A549 (cell line): Measurements from ENCODE around the gene SNRNP25. TPM values are rescaled to one million over a fixed set of nuclear protein-coding genes. Genes with fewer than 3 reads are reported as not detected.

Experiments used
- ATAC-seq, 2 experiments: fragments of 200-7000 bp in 1 of 2; fragments of >200 bp in 1 of 2; cut with Nextera tagmentation in 1 of 2; cut with Tn5 transposase in 1 of 2; 3 replicates each; pipeline versions ENCODE4 v1.8.0 to v1.9.1; 2018 to 2020; ENCODE audit warnings: mild to moderate bottlenecking in 1 of 2, moderate library complexity in 1 of 2
- CTCF ChIA-PET: fragments of 300-600 bp; sonication (Branson Sonifier 250); formaldehyde crosslinking; extraction: SDS; loops from one replicate; lab custom pipeline; 2021; ENCODE audit warnings: antibody characterized with exemption, inconsistent platforms; lab: Yijun Ruan, JAX
- POLR2A ChIA-PET: fragments of 350-600 bp; formaldehyde crosslinking; extraction: SDS; loops from one replicate; lab custom pipeline; 2021; ENCODE audit warnings: antibody characterized with exemption, inconsistent platforms; lab: Yijun Ruan, JAX
- DNase-seq, 2 experiments: peaks; one replicate each; pipeline versions ENCODE4 v3.0.0 to v3.0.0-alpha.2; 2011 to 2016; ENCODE audit warnings: low read depth in 1 of 2, low spot score in 1 of 2
- FAIRE-seq: peaks from 2 replicates; lab custom pipeline; 2011; peaks lifted over from hg19 to GRCh38; lab: Jason Lieb, UNC
- H3K27ac ChIP-seq, 2 experiments: fragments of >200 bp; sonication (Bioruptor Twin); formaldehyde crosslinking; 3 replicates each; pipeline ENCODE4 v1.5.1; 2016 to 2017
- H3K4me1 ChIP-seq: fragments of >200 bp; sonication (Bioruptor Twin); formaldehyde crosslinking; 3 replicates; pipeline ENCODE4 v1.6.1; 2016
- H3K4me2 ChIP-seq: fragments of >200 bp; sonication (Bioruptor Twin); formaldehyde crosslinking; 3 replicates; pipeline ENCODE4 v1.6.1; 2016
- H3K4me3 ChIP-seq: fragments of >200 bp; sonication (Bioruptor Twin); formaldehyde crosslinking; 3 replicates; pipeline ENCODE4 v1.5.1; 2016
- H3K9me3 ChIP-seq: fragments of >200 bp; sonication (Bioruptor Twin); formaldehyde crosslinking; 3 replicates; pipeline ENCODE4 v1.6.1; 2016
- ATOH8 ChIP-seq: fragments of 250-450 bp; sonication (Bioruptor Pico); IDR thresholded peaks from 2 replicates; pipeline ENCODE4 v1.5.0; 2020; ENCODE audit warnings: low read depth, mild to moderate bottlenecking, moderate library complexity
- CBX2 ChIP-seq: fragments of 200-600 bp; sonication (generic); IDR thresholded peaks from 2 replicates; pipeline ENCODE4 v1.6.1; 2016; ENCODE audit warnings: low read depth, mild to moderate bottlenecking, borderline replicate concordance
- CBX8 ChIP-seq: fragments of 200-600 bp; sonication (generic); IDR thresholded peaks from 2 replicates; pipeline ENCODE4 v1.6.1; 2016
- CEBPB ChIP-seq, 2 experiments: fragments of >200 bp in 1 of 2; sonication (Bioruptor Twin) in 1 of 2; formaldehyde crosslinking in 1 of 2; IDR thresholded peaks; 2 replicates each; pipeline ENCODE4 v1.6.1; 2012 to 2016
- E2F6 ChIP-seq: IDR thresholded peaks from 2 replicates; pipeline ENCODE4 v1.6.1; 2012; ENCODE audit warnings: low read depth, borderline replicate concordance
- ELK1 ChIP-seq: fragments of 150-350 bp; IDR thresholded peaks from 2 replicates; pipeline ENCODE4 v1.6.1; 2014; ENCODE audit warnings: low read depth, mild to moderate bottlenecking, low read length
- ESRRA ChIP-seq: fragments of 150-350 bp; IDR thresholded peaks from 2 replicates; pipeline ENCODE4 v1.6.1; 2014; ENCODE audit warnings: mild to moderate bottlenecking, low read length, borderline replicate concordance
- GATA3 ChIP-seq: IDR thresholded peaks from 2 replicates; pipeline ENCODE4 v1.6.1; 2012; ENCODE audit warnings: borderline replicate concordance
- HOXB5 ChIP-seq: fragments of 250-450 bp; sonication (Bioruptor Pico); IDR thresholded peaks from 2 replicates; pipeline ENCODE4 v1.5.0; 2020; ENCODE audit warnings: mild to moderate bottlenecking, moderate library complexity
- JUN ChIP-seq, 2 experiments: fragments of >200 bp; sonication (Bioruptor Twin); formaldehyde crosslinking; IDR thresholded peaks; 2 replicates in 1 of 2; 3 replicates in 1 of 2; pipeline ENCODE4 v1.6.1; 2016 to 2017
- JUNB ChIP-seq: fragments of >200 bp; sonication (Bioruptor Twin); formaldehyde crosslinking; IDR thresholded peaks from 2 replicates; pipeline ENCODE4 v1.6.1; 2016
- PBX3 ChIP-seq: IDR thresholded peaks from 2 replicates; pipeline ENCODE4 v1.6.1; 2012
- POLR2AphosphoS2 ChIP-seq: conservative IDR thresholded peaks from 2 replicates; pipeline ENCODE4 v1.6.1; 2012; ENCODE audit warnings: low read length, improper control_type of control experiment, inconsistent platforms
- REST ChIP-seq: fragments of 200-600 bp; sonication (generic); IDR thresholded peaks from 2 replicates; pipeline ENCODE4 v1.6.1; 2016; ENCODE audit warnings: antibody characterized with exemption, mild to moderate bottlenecking, moderate library complexity
- SMC3 ChIP-seq: fragments of >200 bp; sonication (Bioruptor Twin); formaldehyde crosslinking; IDR thresholded peaks from 3 replicates; pipeline ENCODE4 v1.6.1; 2018; ENCODE audit warnings: inconsistent platforms
- TFCP2L1 ChIP-seq: fragments of 250-450 bp; sonication (Bioruptor Pico); IDR thresholded peaks from 2 replicates; pipeline ENCODE4 v1.5.0; 2021; ENCODE audit warnings: mild to moderate bottlenecking
- TP53 ChIP-seq: fragments of 250-450 bp; sonication (Bioruptor Pico); IDR thresholded peaks from 2 replicates; pipeline ENCODE4 v1.5.0; 2021; ENCODE audit warnings: mild to moderate bottlenecking, moderate library complexity
- ZFP36 ChIP-seq: fragments of 450-650 bp; IDR thresholded peaks from 2 replicates; pipeline ENCODE4 v1.6.1; 2014; ENCODE audit warnings: borderline replicate concordance; ENCODE audit not compliant: partially characterized antibody
- WGBS: methylation state at CpG from one replicate; pipeline ENCODE4 v1.1.6; 2017; ENCODE audit errors: missing lambda C conversion rate; 5-methylcytosine and 5-hydroxymethylcytosine counted together
- polyA plus RNA-seq, 4 experiments: library from polyadenylated mRNA; depleted of rRNA in 3 of 4; stranded (reverse); fragments of >200 nt; fragmentation: RNase III in 1 of 4; extraction: RNeasy Plus Mini Kit Qiagen cat#74134 plus additional on column Dnase treatment in 1 of 4; gene quantifications; 2 replicates in 3 of 4; 3 replicates in 1 of 4; pipeline ENCODE4 v1.2.3, GENCODE V29; 2011 to 2017

The SNRNP25 gene
- polyA plus RNA-seq, 2 of the 4 experiments (the other 2 are of a cell fraction): 45.0 to 82.2 TPM

- no peak for DNase-seq
- WGBS: 93% methylated on average over 11 of the region's 11 CpGs
Observed at GRCh38 chr16:42069-42457, 11.6 kb upstream of the SNRNP25 start.

GRCh38 chr16:42691-43090 is 10.9 kb upstream of the SNRNP25 start:
- ATAC-seq (no peak), FAIRE-seq (no peak), DNase-seq (no peak)
- H3K4me1 ChIP-seq: peaks cover 16% of the 10 kb centered on the region; the same call in 2 of the 3 replicates
- TF ChIP-seq SMC3 (no peak), POLR2AphosphoS2 (no peak), E2F6 (no peak), PBX3 (no peak), ELK1 (no peak)
- WGBS: 89% methylated on average over 4 of the region's 4 CpGs
- no peak overlapping the region for H3K27ac ChIP-seq
- ChIA-PET CTCF (interaction anchor here (1.2 to 3.0 kb wide), 3 partner anchors 20 to 319 kb away, joined by 3 to 16 read pairs (median 4); no protein-coding TSS in a partner anchor), POLR2A (no interaction called here)
- no peaks in the 10 kb centered on the region for H3K9me3 ChIP-seq
- H3K4me2 ChIP-seq: no peak overlapping the region
- H3K4me3 ChIP-seq: no peak overlapping the region

More at GRCh38 chr16:42069-42457, 11.6 kb upstream of the SNRNP25 start:
- Histone ChIP-seq H3K4me2 (no peak overlapping the region), H3K27ac (no peak overlapping the region), H3K4me1 (peaks cover 16% of the 10 kb centered on the region; the same call in 2 of the 3 replicates), H3K9me3 (no peaks in the 10 kb centered on the region), H3K4me3 (no peak overlapping the region)
- ATAC-seq: no peak
- POLR2A ChIA-PET: no interaction called here
- CTCF ChIA-PET: interaction anchor here (1.2 to 3.0 kb wide), 3 partner anchors 21 to 320 kb away, joined by 3 to 16 read pairs (median 4); no protein-coding TSS in a partner anchor
- no peak for FAIRE-seq
- TF ChIP-seq REST: no peak
- TF ChIP-seq TFCP2L1 (CRISPR knock-in tag): no peak
- TF ChIP-seq SMC3: no peak
- TF ChIP-seq HOXB5 (CRISPR knock-in tag): no peak
- no peak for TF ChIP-seq PBX3
- no peak for TF ChIP-seq CBX2
- no peak for TF ChIP-seq ATOH8
- TF ChIP-seq GATA3: no peak

GRCh38 chr16:43294-43693 is 10.3 kb upstream of the SNRNP25 start:
- FAIRE-seq: no peak
- DNase-seq: no peak
- H3K4me2 ChIP-seq: no peak overlapping the region
- no peak for ATAC-seq
- no peak overlapping the region for H3K27ac ChIP-seq
- no peaks in the 10 kb centered on the region for H3K9me3 ChIP-seq
- TF ChIP-seq JUN (IDR thresholded peaks at IDR 0.05) (no peak), JUNB (no peak), CEBPB (IDR thresholded peaks at IDR 0.05) (no peak), HOXB5 (CRISPR knock-in tag) (no peak), ZFP36 (no peak), CBX8 (no peak), ESRRA (no peak), TP53 (CRISPR knock-in tag) (no peak)
- no peak overlapping the region for H3K4me3 ChIP-seq
- peaks cover 16% of the 10 kb centered on the region; the same call in 2 of the 3 replicates for H3K4me1 ChIP-seq
- ChIA-PET POLR2A (no interaction called here), CTCF (interaction anchor here (1.9 to 3.0 kb wide), 2 partner anchors 53 to 318 kb away, joined by 4 to 16 read pairs; no protein-coding TSS in a partner anchor)
- 78% methylated on average over 5 of the region's 5 CpGs for WGBS
